ENCODE data around the gene IL1RL2.

The IL1RL2 gene

GRCh38 chr2:102191501-102191900 is 4.7 kb downstream of the IL1RL2 start:
- Histone ChIP-seq H2AFZ (ENCODE audit: low read depth, low read length) (no peak overlapping the region), H3K9me3 (ENCODE audit: low read length) (no peaks in the 10 kb centered on the region)

GRCh38 chr2:102193074-102193473 is 6.3 kb downstream of the IL1RL2 start:
- no peaks in the 10 kb centered on the region for H3K36me3 ChIP-seq (ENCODE audit: insufficient read depth, low read length)
- no peak overlapping the region for H2AFZ ChIP-seq (ENCODE audit: low read depth, low read length)
- H3K27me3 ChIP-seq (ENCODE audit: insufficient read depth, low read length) = no peaks in the 10 kb centered on the region
- H3K4me1 ChIP-seq (ENCODE audit: insufficient read depth, low read length) = no peaks in the 10 kb centered on the region
- no peaks in the 10 kb centered on the region for H3K9me3 ChIP-seq (ENCODE audit: low read length)
- H3K4me3 ChIP-seq (ENCODE audit: low read length) = no peak overlapping the region

More at GRCh38 chr2:102191501-102191900, 4.7 kb downstream of the IL1RL2 start:
- Histone ChIP-seq H3K4me3 (ENCODE audit: low read length) (no peak overlapping the region), H3K4me1 (ENCODE audit: insufficient read depth, low read length) (no peaks in the 10 kb centered on the region), H3K27me3 (ENCODE audit: insufficient read depth, low read length) (peaks cover 6% of the 10 kb centered on the region), H3K36me3 (ENCODE audit: insufficient read depth, low read length) (no peaks in the 10 kb centered on the region)

GRCh38 chr2:102194609-102195268 is 7.9 kb downstream of the IL1RL2 start:
- Histone ChIP-seq H3K9me3 (ENCODE audit: low read length) (no peaks in the 10 kb centered on the region), H3K27me3 (ENCODE audit: insufficient read depth, low read length) (no peaks in the 10 kb centered on the region), H3K4me3 (ENCODE audit: low read length) (no peak overlapping the region), H3K36me3 (ENCODE audit: insufficient read depth, low read length) (no peaks in the 10 kb centered on the region), H2AFZ (ENCODE audit: low read depth, low read length) (no peak overlapping the region), H3K4me1 (ENCODE audit: insufficient read depth, low read length) (no peaks in the 10 kb centered on the region)

GRCh38 chr2:102197389-102198137 is 10.7 kb downstream of the IL1RL2 start:
- no peak overlapping the region for H3K4me3 ChIP-seq (ENCODE audit: low read length)
- H3K9me3 ChIP-seq (ENCODE audit: low read length) = no peaks in the 10 kb centered on the region
- H3K36me3 ChIP-seq (ENCODE audit: insufficient read depth, low read length) = no peaks in the 10 kb centered on the region
- no peaks in the 10 kb centered on the region for H3K27me3 ChIP-seq (ENCODE audit: insufficient read depth, low read length)
- no peaks in the 10 kb centered on the region for H3K4me1 ChIP-seq (ENCODE audit: insufficient read depth, low read length)
- H2AFZ ChIP-seq (ENCODE audit: low read depth, low read length) = no peak overlapping the region

GRCh38 chr2:102200539-102200938 is 13.7 kb downstream of the IL1RL2 start:
- Histone ChIP-seq H3K36me3 (ENCODE audit: insufficient read depth, low read length) (no peaks in the 10 kb centered on the region), H3K9me3 (ENCODE audit: low read length) (no peaks in the 10 kb centered on the region), H3K4me1 (ENCODE audit: insufficient read depth, low read length) (no peaks in the 10 kb centered on the region), H2AFZ (ENCODE audit: low read depth, low read length) (no peak overlapping the region), H3K27me3 (ENCODE audit: insufficient read depth, low read length) (no peaks in the 10 kb centered on the region), H3K4me3 (ENCODE audit: low read length) (no peak overlapping the region)

GRCh38 chr2:102204638-102205037 is 17.8 kb downstream of the IL1RL2 start:
- Histone ChIP-seq H2AFZ (ENCODE audit: low read depth, low read length) (no peak overlapping the region), H3K4me1 (ENCODE audit: insufficient read depth, low read length) (no peaks in the 10 kb centered on the region), H3K4me3 (ENCODE audit: low read length) (no peak overlapping the region), H3K27me3 (ENCODE audit: insufficient read depth, low read length) (no peaks in the 10 kb centered on the region), H3K9me3 (ENCODE audit: low read length) (no peaks in the 10 kb centered on the region), H3K36me3 (ENCODE audit: insufficient read depth, low read length) (no peaks in the 10 kb centered on the region)

GRCh38 chr2:102206666-102207341 is 20.0 kb downstream of the IL1RL2 start:
- Histone ChIP-seq H3K9me3 (ENCODE audit: low read length) (no peaks in the 10 kb centered on the region), H3K4me1 (ENCODE audit: insufficient read depth, low read length) (no peaks in the 10 kb centered on the region), H3K4me3 (ENCODE audit: low read length) (no peak overlapping the region), H3K36me3 (ENCODE audit: insufficient read depth, low read length) (no peaks in the 10 kb centered on the region), H3K27me3 (ENCODE audit: insufficient read depth, low read length) (no peaks in the 10 kb centered on the region), H2AFZ (ENCODE audit: low read depth, low read length) (no peak overlapping the region)

- Histone ChIP-seq H2AFZ (ENCODE audit: low read depth, low read length) (no peak overlapping the region), H3K4me3 (ENCODE audit: low read length) (no peak overlapping the region), H3K4me1 (ENCODE audit: insufficient read depth, low read length) (no peaks in the 10 kb centered on the region), H3K27me3 (ENCODE audit: insufficient read depth, low read length) (no peaks in the 10 kb centered on the region), H3K9me3 (ENCODE audit: low read length) (no peaks in the 10 kb centered on the region), H3K36me3 (ENCODE audit: insufficient read depth, low read length) (no peaks in the 10 kb centered on the region)
These were observed 22.0 kb downstream of the IL1RL2 start for GRCh38 chr2:102208774-102209173.

- Histone ChIP-seq H3K4me3 (ENCODE audit: low read length) (no peak overlapping the region), H2AFZ (ENCODE audit: low read depth, low read length) (no peak overlapping the region), H3K4me1 (ENCODE audit: insufficient read depth, low read length) (no peaks in the 10 kb centered on the region), H3K36me3 (ENCODE audit: insufficient read depth, low read length) (no peaks in the 10 kb centered on the region), H3K27me3 (ENCODE audit: insufficient read depth, low read length) (no peaks in the 10 kb centered on the region), H3K9me3 (ENCODE audit: low read length) (no peaks in the 10 kb centered on the region)
These were observed 22.7 kb downstream of the IL1RL2 start for GRCh38 chr2:102209474-102209873.

GRCh38 chr2:102217032-102217431 is 30.2 kb downstream of the IL1RL2 start:
- Histone ChIP-seq H2AFZ (ENCODE audit: low read depth, low read length) (no peak overlapping the region), H3K9me3 (ENCODE audit: low read length) (no peaks in the 10 kb centered on the region), H3K4me1 (ENCODE audit: insufficient read depth, low read length) (no peaks in the 10 kb centered on the region), H3K27me3 (ENCODE audit: insufficient read depth, low read length) (no peaks in the 10 kb centered on the region), H3K4me3 (ENCODE audit: low read length) (no peak overlapping the region), H3K36me3 (ENCODE audit: insufficient read depth, low read length) (no peaks in the 10 kb centered on the region)

- Histone ChIP-seq H3K9me3 (ENCODE audit: low read length) (no peaks in the 10 kb centered on the region), H3K27me3 (ENCODE audit: insufficient read depth, low read length) (no peaks in the 10 kb centered on the region), H3K36me3 (ENCODE audit: insufficient read depth, low read length) (no peaks in the 10 kb centered on the region), H3K4me3 (ENCODE audit: low read length) (no peak overlapping the region), H2AFZ (ENCODE audit: low read depth, low read length) (no peak overlapping the region), H3K4me1 (ENCODE audit: insufficient read depth, low read length) (peaks cover 2% of the 10 kb centered on the region)
These were observed 38.3 kb downstream of the IL1RL2 start for GRCh38 chr2:102224824-102225739.

GRCh38 chr2:102226171-102226570 is 39.3 kb downstream of the IL1RL2 start:
- H3K4me3 ChIP-seq (ENCODE audit: low read length) = no peak overlapping the region
- no peak overlapping the region for H2AFZ ChIP-seq (ENCODE audit: low read depth, low read length)
- H3K4me1 ChIP-seq (ENCODE audit: insufficient read depth, low read length) = peaks cover 2% of the 10 kb centered on the region
- H3K9me3 ChIP-seq (ENCODE audit: low read length) = no peaks in the 10 kb centered on the region
- H3K36me3 ChIP-seq (ENCODE audit: insufficient read depth, low read length) = no peaks in the 10 kb centered on the region
- no peaks in the 10 kb centered on the region for H3K27me3 ChIP-seq (ENCODE audit: insufficient read depth, low read length)

Measured in neuron (in vitro differentiated cells).